Body of pancreas (tissue), 4 donors: ENCODE data around the gene SON.

Experiments used
- POLR2A ChIP-seq, 3 donors: fragments of 450-650 bp; IDR thresholded peaks; one replicate each; pipeline ENCODE4 v1.6.1; 2016; ENCODE audit warnings: antibody characterized with exemption in 3 of 3, mild to moderate bottlenecking in 2 of 3
- TF ChIP-seq, protein P1 (sequence below), 7 experiments: fragments of 450-650 bp in 4 of 7; fragments of 200-600 bp in 3 of 7; sonication (generic) in 3 of 7; IDR thresholded peaks; one replicate each; pipeline ENCODE4 v1.5.1; 2016 to 2019; ENCODE audit warnings: antibody characterized with exemption in 7 of 7

- TF ChIP-seq, protein P1, sequence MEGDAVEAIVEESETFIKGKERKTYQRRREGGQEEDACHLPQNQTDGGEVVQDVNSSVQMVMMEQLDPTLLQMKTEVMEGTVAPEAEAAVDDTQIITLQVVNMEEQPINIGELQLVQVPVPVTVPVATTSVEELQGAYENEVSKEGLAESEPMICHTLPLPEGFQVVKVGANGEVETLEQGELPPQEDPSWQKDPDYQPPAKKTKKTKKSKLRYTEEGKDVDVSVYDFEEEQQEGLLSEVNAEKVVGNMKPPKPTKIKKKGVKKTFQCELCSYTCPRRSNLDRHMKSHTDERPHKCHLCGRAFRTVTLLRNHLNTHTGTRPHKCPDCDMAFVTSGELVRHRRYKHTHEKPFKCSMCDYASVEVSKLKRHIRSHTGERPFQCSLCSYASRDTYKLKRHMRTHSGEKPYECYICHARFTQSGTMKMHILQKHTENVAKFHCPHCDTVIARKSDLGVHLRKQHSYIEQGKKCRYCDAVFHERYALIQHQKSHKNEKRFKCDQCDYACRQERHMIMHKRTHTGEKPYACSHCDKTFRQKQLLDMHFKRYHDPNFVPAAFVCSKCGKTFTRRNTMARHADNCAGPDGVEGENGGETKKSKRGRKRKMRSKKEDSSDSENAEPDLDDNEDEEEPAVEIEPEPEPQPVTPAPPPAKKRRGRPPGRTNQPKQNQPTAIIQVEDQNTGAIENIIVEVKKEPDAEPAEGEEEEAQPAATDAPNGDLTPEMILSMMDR (IDR thresholded peaks at IDR 0.05) = no peak
- no peak for TF ChIP-seq POLR2A (IDR thresholded peaks at IDR 0.05)
These were observed 14.6 kb downstream of the SON start for GRCh38 chr21:33557447-33557846.
